CD4-positive, alpha-beta T cell treated with Interleukin-6 for 4 hours (primary cell): ENCODE measurements around the gene ZFAND4.
"Not testable (repeated sequence)": the region's sequence is repeated elsewhere in the genome, so short reads cannot be mapped to it uniquely, and the experiment has no call there.

Experiments
- DNase-seq: peaks from one replicate; pipeline ENCODE4 v3.0.0-alpha.2; 2020; ENCODE audit warnings: mixed read lengths

Gene ZFAND4

GRCh38 chr10:45640049-45640448 lies 32.5 kb downstream of the ZFAND4 start:
- no peak for DNase-seq

- no peak for DNase-seq
Observed at GRCh38 chr10:45627412-45628048, 45.0 kb downstream of the ZFAND4 start.

GRCh38 chr10:45625879-45626278 lies 46.7 kb downstream of the ZFAND4 start:
- DNase-seq: no peak

GRCh38 chr10:45624724-45625123 lies 47.8 kb downstream of the ZFAND4 start:
- no peak for DNase-seq

GRCh38 chr10:45614869-45615268 lies 57.7 kb downstream of the ZFAND4 start:
- no peak for DNase-seq

- DNase-seq: no peak
Observed at GRCh38 chr10:45612741-45613140, 59.8 kb downstream of the ZFAND4 start.

GRCh38 chr10:45608052-45608451 lies 64.5 kb downstream of the ZFAND4 start:
- no peak for DNase-seq

- no peak for DNase-seq
Observed at GRCh38 chr10:45607276-45607675, 65.3 kb downstream of the ZFAND4 start.

- DNase-seq: no peak
Observed at GRCh38 chr10:45602836-45603235, 69.7 kb downstream of the ZFAND4 start.

- DNase-seq: no peak
Observed at GRCh38 chr10:45602082-45602730, 70.4 kb downstream of the ZFAND4 start.

- not testable (repeated sequence) for DNase-seq
Observed at GRCh38 chr10:45601254-45601930, 71.2 kb downstream of the ZFAND4 start.

- not testable (repeated sequence) for DNase-seq
Observed at GRCh38 chr10:45600337-45601253, 72.0 kb downstream of the ZFAND4 start.

- DNase-seq: no peak
Observed at GRCh38 chr10:45599646-45600045, 72.9 kb downstream of the ZFAND4 start.

GRCh38 chr10:45599021-45599603 lies 73.5 kb downstream of the ZFAND4 start:
- no peak for DNase-seq

GRCh38 chr10:45596526-45596925 lies 76.0 kb downstream of the ZFAND4 start:
- DNase-seq: no peak

- peak; percentile 91 for DNase-seq
Observed at GRCh38 chr10:45594276-45595157, 78.1 kb downstream of the ZFAND4 start.

- DNase-seq: no peak
Observed at GRCh38 chr10:45593938-45594275, 78.7 kb downstream of the ZFAND4 start.

GRCh38 chr10:45592926-45593325 lies 79.6 kb downstream of the ZFAND4 start:
- no peak for DNase-seq

- no peak for DNase-seq
Observed at GRCh38 chr10:45592432-45592831, 80.1 kb downstream of the ZFAND4 start.

- no peak for DNase-seq
Observed at GRCh38 chr10:45591280-45591679, 81.3 kb downstream of the ZFAND4 start.

- no peak for DNase-seq
Observed at GRCh38 chr10:45589868-45590267, 82.7 kb downstream of the ZFAND4 start.

GRCh38 chr10:45589009-45589408 lies 83.6 kb downstream of the ZFAND4 start:
- DNase-seq: no peak
